Activated naive CD4-positive, alpha-beta T cell treated with Interleukin-2 at 50 U/mL for 16 hours (primary cell): Measurements from ENCODE around the gene SPATA3.
"Not testable (repeated sequence)": the region's sequence is repeated elsewhere in the genome, so short reads cannot be mapped to it uniquely, and the experiment has no call there.

Source experiments
- DNase-seq: peaks from one replicate; pipeline ENCODE4 v3.0.0-alpha.2; 2020

Gene SPATA3

DNA sequence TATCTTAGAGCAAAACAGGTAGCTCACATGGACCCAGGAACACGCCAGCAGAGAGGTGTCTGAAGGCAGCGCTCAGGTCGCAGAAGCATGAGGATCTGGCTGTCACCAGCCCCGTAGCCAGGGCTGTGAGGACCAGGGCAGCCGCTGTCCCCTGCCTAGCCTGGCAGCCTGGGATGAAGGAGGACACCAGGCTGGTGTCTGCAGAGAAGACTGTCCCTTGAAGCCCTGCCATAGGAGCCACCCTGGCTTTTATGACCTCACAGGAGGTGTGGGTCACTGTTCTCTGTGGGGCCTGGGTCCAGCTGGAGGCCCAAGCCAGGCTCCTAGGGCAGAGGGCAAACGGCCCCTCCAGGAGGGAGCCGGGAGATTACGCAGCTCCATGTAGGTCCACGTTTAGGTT is at the start of gene SPATA3:
Gene SPATA3 (plus strand): TSS at position 301 of the 400 bp plus-strand sequence. CDS start 113 bp downstream, outside the sequence.
- no peak for DNase-seq

DNA sequence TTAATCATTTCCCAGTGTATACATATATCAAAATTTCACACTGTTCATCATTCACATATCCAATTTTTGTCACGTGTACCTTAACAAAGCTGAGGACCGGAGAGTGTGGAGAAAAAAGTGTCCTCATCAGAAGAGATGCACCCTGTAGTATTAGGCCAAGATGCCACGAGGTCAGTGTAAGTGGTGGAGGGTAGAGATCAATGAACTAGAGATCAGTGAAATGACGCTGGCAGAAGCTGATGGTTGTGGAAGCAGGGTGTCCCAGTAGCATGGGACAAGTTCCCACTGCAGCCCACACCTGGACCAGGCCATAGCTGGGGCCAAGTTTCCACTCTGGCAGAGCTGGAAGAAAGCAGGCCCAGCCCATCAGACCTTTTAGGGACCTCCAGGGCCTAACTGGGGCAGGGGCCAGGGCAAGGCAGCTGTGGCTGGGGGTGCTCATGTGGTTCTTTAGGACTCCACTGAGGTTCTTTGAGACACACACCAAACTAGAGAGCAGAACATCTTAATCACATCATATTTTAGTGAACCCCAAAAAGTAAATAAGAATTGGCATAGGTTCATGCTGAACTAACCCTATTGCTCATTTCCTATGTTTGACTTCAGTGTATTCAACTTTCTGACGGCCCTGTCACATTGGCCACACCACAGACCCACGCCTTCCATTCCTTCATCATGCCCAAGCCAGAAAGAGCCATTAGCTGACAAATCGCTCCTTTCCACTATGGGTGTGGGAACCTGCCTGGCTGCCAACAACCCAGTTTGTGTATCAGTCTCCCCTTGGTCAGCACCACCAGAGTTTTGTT is 49.3 kb upstream of the SPATA3 start:
- DNase-seq: no peak

DNA sequence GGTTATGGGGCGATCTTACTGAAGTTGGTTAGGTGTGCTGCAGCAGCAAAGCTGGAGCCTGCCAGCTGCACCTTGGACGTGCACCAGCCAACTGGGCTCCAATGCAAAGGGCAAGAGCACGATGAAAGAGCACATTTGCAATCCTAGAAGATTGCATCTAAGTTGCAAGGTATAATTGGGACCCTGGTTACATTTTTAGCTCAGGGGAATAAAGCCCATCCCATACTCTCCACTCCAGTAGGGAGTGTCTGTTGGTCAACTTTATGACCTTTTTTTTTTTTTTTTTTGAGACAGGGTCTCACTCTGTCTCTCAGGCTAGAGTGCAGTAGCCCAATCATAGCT is 48.7 kb upstream of the SPATA3 start:
- DNase-seq: no peak

DNA sequence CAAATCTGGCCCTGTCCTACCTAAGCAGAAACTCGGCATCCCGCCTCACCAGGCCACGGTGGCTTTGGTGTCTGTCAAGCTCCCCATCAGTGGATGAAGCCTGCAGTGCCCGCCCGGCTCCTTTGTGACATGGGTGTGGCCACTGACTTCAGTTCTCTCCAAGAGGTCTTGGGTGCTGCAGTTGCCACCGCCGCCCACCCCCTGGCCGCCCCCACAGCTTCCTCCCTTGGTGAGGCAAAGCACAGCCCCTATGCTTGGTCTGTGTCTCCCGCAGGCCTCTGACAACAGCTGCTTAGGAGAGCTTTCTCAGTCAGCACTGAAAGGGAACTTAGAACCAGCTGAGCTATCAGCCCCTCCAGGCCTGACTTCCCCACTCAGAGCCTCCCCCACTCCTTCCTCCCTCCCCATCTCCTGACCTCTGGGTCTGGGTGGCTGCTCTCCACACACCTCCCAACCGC is 48.0 kb upstream of the SPATA3 start:
- DNase-seq: no peak

DNA sequence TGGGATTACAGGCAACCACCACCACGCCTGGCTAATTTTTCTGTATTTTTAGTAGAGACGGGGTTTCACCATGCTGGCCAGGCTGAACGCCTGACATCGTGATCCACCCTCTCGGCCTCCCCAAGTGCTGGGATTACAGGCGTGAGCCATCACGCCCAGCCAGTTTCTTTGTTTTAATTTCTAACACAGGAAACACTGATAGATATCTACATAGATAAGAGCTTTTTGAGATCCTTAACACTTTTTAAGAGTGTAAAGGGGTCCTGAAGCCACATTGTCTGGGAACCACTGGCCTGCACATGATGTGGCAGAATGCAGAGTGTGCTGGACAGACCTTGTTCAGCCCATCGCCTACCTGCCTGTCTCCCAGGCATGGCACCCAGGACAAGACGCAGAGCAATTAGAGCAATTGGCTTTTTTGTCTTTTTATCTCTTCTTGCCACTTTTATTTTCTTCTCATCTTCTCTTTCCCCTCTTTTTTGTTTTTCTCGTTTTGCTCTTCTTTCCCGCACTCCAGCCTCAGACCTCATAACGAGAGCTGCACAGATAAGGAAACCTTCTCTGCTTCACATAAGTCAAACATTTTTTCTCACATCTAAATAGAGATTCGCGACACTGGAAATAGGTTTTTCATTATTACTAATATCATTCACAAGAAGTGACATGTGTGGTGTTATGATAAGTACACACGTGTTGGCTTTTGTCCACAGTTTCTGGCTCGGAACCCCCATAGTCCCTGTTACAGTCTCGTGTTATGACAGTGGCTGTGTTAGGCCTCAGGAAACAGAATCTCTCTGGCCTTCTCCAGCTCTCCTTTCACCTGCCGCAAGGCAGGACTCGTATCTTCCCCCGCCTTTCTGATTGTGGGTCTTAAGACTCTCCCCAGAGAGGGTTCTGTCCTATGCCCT is 45.7 kb upstream of the SPATA3 start:
- DNase-seq: peak; percentile 45

DNA sequence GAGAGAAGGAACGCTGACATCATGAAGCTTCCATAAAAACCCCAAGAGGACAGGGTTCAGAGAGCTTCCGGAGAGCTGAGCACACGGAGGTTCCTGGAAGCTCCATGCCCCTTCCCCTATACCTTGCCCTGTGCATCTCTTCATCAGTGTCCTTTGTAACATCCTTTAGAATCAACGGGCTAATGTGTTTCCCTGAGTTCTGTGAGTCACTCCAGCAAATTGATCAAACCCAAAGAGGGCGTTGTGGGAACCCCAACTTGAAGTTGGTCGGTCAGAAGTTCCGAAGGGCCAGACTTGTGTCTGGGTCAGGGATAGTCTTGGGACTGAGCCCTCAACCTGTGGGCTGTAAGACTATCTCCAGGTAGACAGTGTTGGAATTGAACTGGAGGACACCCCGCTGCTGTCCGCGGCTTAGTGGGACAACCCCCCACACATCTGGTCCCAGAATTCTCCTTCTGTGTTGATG is 45.0 kb upstream of the SPATA3 start:
- DNase-seq: no peak

DNA sequence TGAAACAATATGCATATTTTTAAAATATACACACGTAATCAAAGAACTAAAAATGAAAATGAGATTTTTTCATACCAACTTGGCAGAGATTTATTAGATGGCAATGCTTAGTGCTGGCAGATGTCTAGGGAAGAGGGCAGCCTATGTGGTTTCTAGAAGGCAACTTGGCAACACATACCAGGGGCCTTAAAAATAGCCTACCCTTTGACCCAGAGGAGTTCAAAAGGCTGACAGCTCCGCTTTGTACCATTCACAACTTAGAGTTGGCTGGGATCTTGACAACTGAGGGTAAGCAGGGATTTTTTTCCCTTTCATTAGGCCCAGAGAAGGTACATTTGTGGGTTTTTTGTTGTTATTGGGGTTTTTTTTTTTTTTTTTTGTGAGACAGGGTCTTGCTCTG is 44.5 kb upstream of the SPATA3 start:
- no peak for DNase-seq

DNA sequence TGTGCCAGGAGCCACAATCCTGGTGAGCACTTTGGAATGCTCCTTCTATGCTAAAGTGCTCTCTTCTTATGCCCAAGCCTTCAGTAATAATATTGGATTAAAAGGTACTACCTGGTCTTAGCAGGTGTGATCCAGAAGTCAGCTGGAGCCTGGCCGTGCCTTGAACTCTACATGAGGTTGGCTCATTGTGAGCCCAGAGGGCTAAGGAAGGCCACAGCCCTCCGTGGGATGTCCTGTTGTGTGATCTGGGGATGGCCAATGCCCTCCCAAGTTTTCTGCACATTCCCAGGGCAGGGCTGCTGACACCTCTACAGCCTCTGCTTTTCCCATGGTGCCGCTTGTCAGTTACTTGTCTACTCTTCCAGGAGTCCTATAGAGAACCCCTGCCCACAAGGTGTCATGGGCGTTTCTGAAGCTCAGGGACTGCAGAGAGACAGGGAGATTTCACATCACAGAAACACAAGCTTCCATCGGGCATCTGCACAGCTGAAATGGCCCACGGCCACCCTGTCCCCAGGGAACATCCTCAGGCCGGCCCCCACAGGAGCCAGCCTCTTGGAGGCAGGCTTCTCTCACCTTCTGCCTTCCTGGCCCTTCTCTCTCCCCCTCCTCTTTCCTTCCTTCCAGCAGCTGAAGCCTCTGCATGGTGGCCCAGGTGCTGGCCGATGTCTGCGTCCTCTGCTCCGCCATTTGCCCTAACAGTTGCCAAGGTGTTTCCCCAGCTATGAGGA is 43.5 kb upstream of the SPATA3 start:
- DNase-seq: no peak

DNA sequence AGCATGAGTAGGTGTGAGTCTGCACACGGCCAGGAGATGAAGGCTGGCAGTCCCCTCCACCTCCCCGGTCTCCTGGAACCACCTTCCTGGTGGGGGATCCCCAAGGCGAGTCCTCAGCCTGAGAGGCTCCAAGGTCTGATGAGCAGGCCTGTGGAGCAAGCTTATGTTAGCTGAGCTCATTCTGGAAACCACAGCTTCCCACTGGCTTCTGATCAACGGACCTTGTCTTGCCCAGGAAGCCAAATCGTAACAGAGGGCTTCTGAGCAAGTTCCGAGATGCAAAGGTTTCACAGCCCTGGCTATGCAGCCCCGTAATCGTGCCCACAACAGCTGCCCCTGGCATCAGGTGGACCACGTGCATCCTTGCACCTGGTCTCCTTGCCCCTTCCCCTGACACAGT is 42.1 kb upstream of the SPATA3 start:
- DNase-seq: no peak

DNA sequence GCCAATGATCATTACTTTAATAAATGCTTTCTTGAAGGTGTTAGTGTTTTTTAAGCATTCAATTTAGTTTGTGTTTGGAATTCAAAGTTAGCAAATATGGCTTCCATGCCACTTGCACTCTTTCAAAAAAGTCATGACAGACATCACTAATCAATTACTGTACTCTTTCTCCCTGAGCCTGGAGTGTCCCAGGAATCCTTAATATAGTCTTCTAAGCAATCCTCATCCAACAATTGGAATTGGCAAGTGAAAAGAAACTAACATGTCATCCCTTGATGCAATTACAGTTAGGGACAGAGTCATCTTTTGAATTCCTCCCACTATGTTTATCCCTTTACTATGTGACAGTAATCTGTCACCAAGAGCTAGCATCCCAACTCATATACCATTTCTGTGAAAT is 41.2 kb upstream of the SPATA3 start:
- DNase-seq: no peak

DNA sequence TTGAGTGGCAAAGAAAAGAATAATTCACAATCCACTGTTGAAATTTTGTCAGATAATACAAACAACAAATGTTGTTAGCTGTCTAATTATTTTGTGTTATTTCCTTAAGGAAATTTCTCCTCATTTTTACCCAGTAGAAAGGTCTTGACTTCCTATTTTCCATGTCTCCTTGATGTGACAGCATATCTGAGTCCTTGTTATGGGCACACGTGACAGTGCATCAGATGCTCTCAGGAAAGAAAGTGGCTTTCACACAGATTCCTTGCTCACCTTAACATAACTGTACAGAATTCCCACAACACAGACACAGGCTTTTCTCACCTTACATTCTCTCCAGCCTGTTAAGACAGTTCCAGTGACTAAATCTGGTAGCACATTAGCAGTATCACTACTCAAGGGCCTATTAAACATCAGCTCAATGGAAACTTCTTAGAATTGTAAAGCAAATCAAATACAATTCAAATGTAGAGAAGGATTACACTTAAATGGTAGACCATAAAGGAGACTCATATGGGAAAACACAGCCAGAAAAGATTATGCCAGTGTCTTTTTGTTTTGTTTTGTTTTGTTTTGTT is 40.7 kb upstream of the SPATA3 start:
- no peak for DNase-seq

DNA sequence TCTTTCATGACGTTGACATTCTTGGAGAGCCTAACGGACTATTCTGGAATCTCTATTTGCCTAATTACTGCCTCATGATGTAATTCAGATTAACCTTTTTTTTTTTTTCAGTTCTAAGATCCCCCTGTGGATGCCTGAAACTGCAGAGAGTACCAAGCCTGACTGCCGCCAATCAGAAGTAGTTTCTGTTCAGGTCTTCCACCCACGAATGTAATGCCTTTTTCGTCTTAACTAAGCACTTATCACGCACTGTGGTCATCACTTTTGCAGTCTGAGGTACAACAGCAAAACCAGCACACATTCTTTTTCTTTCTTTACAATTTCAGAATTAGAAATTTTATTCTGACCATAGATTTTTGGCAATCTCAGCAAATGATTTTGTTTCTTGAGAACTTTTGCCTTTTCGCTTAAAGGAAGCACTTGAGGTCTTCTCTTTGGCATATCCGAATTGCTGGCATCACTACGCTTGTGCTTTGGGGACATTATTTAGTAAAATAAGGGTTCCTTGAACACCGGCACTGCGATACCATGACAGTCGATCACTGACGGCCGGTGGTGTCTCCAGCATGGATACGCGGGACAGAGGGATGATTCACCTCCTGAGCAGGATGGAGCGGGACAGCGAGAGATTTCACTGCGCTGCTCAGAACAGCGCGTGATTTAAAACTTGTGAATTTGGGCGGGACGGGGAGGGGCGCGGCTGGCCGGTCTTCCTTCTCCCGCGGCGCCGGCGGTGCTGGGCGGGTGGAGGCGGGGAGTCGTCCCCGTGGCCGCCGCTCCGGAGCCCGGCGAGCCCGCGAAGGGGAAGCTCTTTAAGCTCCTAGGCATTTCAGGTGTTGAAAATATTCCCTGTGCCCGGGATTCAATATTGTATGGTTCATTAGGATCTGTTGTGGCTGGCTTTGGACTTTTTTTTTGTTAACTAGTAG is 38.8 kb upstream of the SPATA3 start:
- DNase-seq: peak; percentile 58

DNA sequence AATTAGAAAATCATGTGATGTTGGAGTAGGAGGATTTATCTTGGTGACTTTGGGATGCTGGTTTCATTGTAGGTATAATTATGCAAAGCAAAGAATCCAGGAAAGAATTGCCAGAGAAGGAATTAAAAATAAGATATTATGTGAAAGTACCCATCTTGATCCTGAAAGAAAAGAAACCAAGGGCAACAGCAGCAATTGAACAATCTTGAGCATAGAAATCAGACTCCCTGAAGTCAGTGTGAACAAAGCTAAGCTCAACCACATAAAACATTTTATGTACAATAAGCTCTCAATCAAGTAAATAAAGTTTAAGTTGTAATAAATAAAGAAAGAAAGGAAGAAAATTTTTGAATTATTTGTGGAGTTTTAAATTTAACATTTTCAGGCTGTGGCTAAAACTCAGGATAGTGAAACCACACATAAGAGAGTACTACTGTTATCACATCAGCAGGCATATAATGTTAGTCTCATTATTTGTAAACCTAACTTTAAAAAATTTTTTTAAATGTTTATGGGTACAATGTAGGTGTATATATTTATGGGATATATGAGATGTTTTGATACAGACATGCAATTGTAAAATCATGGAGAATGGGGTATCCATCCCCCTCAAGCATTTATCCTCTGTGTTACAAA is 38.0 kb upstream of the SPATA3 start:
- DNase-seq: no peak

DNA sequence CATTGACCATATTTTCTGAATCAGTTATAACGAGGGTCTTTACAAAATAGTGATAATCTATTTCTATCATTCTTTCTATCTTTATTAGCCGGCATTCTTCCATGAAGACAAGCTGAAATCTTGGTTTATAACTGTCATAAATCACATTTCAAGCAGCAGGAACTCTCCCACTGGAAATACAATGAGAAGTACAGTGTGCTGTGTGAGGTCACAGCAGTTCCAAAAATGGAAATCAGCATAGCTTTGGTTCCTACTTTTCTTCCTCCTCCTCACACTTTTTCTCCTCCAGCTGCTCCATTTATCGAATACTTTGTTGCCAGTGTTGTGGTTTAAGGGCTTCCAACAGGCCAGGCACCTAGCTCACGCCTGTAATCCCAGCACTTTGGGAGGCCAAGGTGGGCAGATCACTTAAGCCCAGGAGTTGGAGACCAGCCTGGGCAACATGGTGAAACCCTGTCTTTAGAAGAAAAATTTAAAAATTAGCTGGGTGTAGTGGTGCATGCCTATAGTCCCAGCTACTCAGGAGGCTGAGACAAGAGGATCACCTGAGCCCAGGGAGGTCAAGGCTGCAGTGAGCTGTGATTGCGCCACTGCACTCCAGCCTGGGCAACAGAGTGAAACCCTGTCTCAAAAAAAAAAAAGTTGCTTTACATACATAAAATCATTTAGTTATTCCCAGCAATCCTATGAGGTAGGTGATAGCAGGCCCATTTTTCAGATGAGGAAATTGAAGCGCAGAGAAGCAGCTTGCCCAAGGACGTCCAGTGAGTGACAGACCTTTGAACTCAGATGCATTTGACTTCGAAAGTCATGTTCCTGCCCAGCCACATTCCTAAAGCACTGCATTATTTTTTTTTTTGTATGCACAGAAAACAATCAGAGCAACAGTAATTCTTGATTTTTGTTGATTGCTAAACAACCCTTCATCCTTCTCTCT is 36.8 kb upstream of the SPATA3 start:
- no peak for DNase-seq

DNA sequence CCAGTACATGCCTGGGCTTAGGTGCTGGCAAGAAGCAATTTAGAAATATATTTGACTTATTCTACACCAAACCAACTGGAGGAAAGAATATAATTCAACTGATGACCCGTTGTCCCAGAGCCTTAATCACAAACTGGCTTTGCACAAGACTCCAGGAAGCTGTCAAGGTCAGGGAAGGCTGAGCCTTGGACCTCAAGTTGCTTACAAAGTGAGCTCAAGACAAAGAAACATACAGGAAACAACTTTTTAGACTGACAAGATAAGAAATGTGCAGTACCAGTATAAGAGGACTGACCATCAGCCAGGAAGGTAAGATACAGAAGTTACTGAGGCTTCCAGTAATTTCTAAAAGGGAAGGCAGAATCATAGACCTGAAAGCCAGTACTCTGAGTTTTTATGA is 35.9 kb upstream of the SPATA3 start:
- no peak for DNase-seq

DNA sequence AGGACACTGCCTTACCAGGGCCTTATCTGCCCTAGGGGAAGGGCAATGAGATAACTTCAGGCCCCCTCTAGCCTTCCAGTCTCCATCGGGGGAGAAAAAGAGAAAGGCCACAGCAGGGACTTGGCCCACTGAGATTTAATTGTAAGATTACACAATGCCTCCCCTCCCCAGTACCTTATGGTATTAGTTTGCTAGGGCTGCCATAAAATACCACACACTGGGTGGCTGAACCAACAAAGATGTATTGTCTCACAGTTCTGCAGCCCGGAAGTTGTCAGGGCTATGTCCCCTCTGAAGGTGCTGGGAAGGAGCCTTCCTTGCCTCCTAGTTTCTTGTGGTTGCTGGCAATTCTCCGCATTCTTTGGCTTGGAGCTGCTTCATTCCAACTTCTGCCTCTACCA is 34.8 kb upstream of the SPATA3 start:
- DNase-seq: no peak

DNA sequence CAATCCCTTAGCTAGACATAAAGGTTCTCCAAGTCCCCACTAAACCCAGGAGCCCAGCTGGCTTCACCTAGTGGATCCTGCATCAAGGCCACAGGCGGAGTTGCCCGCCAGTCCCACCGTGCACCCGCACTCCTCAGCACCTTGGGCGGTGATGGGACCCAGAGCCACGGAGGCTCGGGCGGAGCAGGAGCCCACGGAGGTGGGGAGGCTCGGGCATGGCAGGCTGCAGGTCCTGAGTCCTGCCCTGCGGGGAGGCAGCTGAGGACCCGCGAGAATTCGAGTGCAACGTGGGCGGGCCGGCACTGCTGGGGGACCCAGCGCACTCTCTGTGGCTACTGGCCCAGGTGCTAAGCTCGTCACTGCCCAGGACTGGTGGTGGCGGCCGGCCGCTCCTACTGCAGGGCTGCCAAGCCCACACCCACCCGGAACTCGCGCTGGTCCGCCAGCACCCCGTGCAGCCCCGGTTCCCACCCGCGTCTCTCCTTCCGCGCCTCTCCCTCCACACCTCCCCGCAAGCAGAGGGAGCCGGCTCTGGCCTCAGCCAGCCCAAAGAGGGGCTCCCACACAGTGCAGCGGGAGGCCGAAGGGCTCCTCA is 31.7 kb upstream of the SPATA3 start:
- no peak for DNase-seq

DNA sequence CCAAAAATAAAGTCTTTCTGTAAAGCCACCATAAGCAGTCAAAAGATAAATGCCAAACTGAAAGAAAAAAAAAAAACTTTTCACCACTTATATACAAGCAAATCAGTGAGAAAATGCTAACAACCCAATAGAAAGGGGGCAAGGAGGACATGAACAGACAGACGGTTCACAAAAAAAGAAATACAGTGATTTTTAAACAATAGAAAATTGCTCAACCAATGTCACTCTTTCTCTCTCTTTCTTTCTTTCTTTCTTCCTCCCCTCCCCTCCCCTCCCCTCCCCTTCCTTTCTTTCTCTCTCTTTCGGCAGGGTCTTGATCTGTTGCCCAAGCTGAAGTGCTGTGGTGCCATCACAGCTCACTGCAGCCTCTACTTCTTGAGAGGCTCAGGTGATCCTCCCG is 28.8 kb upstream of the SPATA3 start:
- no peak for DNase-seq

DNA sequence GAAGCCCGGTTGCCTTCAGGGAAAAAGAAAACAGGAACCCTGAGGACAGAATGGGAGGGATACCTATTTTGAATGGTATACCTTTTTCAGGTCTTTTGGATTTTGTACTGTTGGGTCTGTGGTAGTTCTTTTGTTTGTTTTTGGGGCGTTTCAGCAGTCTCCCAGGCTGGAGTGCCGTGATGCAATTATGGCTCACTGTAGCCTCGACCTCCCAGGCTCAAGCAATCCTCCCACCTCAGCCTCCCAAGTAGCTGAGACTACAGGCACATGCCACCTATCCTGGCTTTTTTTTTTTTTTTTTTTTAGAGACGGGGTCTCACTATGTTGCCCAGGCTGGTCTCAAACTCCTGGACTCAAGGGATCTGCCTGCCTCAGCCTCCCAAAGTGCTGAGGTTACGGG is 27.6 kb upstream of the SPATA3 start:
- DNase-seq: not testable (repeated sequence)
